Glomerular visceral epithelial cell (primary cell): Measurements from ENCODE around the gene VPS52.
A peak's percentile ranks its signal among the peaks of the same experiment; 100 is the strongest.

Source experiments
- DNase-seq: peaks from one replicate; pipeline ENCODE4 v3.0.0-alpha.2; 2016; ENCODE audit errors: extremely low spot score

VPS52 gene

DNA sequence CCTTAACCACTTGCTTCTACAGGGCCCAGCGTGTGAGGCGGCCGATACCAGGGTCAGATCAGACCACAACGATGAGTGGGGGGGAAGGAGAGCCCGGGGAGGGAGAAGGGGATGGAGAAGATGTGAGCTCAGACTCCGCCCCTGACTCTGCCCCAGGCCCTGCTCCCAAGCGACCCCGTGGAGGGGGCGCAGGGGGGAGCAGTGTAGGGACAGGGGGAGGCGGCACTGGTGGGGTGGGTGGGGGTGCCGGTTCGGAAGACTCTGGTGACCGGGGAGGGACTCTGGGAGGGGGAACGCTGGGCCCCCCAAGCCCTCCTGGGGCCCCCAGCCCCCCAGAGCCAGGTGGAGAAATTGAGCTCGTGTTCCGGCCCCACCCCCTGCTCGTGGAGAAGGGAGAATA, 60.5 kb downstream of the VPS52 start:
- no peak for DNase-seq

DNA sequence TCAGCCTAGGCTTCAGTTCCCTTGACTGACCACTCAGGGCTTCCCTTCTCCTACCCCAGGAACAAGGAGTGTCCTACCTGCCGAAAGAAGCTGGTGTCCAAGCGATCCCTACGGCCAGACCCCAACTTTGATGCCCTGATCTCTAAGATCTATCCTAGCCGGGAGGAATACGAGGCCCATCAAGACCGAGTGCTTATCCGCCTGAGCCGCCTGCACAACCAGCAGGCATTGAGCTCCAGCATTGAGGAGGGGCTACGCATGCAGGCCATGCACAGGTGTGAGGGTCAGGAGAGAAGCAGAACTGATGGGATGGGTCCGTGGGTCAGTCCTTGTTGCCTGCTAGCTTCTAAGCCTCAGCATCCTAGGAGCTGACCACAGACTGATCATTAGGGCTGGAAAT, 61.8 kb downstream of the VPS52 start:
- DNase-seq = no peak

DNA sequence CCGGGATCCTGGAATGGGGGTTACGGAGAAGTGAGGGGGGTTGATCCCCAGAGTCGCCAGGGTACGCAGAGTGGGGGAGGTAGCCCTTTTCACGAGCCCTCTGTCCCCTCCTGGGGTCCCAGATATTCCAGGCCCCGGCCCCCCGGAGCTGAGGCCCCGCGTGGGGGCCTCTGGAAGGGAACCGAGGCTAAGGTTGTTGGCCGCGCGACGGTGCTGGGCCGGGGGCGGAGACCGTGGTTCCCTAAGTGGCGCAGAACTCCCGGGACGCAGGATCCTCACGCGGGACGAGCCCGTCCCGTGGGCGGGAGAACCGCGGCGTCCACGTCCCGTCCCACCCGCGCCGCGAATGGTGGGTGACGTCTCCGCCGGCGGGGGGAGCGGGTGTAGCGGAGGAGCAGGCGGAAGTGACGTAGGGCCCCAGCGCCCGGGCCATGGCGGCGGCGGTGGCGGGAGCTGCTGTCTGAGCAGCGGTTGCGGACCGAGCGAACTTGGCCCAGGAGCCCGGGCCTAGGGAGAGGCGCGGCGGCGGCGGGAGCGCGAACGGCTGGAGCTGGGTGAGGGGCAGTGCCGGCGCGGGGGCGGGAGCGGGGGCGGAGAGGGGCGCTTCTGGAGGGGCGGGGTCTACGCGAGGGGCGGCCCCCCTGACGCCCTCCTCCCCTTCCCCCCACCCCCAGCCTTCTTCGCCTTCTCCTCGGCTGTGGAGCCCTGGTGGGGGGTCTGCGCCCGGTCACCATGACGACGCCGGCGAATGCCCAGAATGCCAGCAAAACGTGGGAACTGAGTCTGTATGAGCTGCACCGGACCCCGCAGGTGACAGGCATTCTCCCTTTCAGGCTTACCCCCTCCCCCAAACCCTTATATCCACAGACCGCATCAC, 63.3 kb downstream of the VPS52 start, which contains the start of gene RING1:
RING1 (plus strand) TSS at position 410 of the 877 bp plus-strand sequence; CDS start at position 733, 323 bp downstream.
- DNase-seq = peak; percentile 75

DNA sequence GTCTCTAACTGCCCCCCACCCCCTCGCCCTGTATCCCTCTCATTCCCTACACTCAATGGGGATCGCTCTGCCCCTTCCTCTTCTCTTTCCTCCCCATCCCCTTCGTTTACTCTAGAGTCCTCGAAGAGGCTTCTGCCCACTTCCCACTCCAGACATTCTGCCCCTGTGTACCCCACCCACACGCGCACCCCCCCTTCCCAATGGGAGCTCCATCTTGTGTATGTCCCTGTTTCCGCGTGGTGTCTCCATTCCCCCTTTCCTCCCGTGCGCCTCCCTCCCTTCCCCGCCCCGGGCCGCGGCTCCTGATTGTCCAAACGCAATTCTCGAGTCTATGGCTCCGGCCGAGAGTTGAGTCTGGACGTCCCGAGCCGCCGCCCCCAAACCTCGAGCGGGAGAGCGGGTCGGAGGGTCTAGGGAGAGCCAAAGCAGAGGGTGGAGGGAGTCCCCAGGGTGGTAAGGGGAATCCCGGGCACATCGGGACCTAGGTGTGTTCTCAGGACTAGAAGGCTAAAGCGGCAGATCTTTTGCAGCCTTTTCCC, 64.1 kb downstream of the VPS52 start:
- peak; percentile 42 for DNase-seq

DNA sequence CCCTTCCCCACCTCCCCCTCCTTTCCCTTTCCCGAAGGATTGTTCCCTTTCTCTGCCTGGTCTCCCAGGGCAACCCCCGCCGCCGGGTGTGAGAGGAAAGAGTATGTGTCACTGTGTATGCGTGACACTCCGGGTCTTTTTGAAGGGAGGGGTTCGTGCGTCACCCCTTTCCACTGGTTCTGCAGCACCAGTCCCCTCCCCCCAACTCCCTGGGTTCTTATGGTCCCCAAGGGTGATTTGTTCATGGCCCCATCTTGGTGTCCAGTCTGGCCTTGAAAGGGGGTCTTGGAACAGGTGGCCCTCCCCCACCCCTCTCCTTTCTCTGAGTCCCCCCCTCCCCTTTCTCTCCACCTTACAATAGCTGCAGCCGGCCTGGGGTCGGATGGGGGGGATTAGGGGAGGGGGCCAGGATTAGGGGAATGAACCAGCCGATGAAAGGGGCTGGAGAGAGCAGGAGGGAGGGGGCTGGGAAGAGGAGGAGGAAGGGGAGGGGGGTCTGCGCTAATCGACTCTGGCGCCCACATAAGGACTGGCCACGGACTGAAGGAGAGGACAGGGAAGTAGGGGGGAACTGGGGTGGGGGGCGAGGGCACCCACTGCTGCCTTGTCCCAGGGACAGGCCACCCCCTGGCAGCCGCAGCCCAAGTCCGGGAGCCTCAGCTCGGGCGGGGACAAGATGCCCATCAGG, 64.7 kb downstream of the VPS52 start:
- DNase-seq = peak; percentile 76

DNA sequence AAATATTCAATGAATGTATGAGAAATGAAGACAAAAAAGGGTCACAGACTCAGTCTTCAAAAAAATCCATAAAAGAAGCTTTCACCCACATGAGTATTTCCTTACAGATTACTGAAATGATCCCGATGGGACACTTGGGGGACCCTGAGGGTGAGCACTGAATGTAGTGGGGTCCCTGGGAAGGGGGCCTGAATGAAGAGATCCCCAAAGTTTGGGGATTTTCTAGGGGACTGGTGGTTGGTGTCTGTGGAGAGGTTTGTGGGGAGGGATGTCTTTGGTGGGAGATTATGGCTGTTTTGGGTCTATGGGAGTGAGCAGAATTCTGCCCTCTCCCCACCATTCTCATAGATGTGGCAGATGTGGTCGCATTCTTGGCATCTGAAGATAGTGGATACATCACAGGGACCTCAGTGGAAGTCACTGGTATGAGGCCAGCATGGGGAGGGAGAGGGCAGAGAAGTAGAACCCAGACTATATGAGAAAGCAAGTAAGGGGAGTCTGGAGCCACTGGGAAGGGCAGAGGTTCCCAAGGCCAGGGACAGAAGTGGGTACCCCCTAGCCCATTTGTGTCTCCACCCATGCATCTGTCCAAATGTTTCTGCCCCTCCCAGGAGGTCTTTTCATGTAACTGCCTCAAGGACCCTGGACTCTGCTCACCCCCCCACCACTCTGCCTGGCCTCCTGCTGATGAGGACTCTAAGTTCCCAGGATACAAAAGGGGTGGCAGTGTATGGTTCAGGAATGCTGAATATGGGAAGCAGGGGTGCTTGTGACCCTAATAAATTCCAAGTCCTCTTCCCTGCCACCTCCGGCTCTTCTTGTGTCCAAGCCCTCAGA, 65.4 kb downstream of the VPS52 start:
- DNase-seq = peak; percentile 54

DNA sequence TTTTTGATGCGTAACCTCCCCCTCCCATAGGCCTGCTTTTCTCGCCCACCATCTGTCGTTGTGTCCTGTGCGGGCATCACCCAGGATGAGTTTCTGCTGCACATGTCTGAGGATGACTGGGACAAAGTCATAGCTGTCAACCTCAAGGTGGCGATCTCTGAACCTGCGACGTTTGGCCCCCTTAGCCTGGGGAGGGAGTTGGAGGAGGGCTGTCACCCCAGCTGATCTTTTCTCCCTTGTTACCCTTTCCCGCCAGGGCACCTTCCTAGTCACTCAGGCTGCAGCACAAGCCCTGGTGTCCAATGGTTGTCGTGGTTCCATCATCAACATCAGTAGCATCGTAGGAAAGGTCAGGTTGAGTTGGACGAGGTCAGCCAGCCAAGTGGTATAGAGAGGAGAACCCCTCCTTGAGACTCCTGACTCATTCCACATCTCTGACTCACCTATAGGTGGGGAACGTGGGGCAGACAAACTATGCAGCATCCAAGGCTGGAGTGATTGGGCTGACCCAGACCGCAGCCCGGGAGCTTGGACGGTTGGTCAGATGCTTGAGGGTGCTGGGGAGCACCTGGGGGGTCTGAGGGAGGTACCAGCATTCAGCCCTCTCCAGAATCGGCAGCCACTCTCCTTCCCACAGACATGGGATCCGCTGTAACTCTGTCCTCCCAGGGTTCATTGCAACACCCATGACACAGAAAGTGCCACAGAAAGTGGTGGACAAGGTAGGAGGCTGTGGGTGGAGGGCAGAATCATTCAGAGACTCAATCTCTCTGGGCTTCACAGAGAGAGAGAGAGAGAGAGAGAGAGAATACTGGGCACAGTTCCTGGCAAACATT, 66.3 kb downstream of the VPS52 start:
- peak; percentile 97 for DNase-seq

DNA sequence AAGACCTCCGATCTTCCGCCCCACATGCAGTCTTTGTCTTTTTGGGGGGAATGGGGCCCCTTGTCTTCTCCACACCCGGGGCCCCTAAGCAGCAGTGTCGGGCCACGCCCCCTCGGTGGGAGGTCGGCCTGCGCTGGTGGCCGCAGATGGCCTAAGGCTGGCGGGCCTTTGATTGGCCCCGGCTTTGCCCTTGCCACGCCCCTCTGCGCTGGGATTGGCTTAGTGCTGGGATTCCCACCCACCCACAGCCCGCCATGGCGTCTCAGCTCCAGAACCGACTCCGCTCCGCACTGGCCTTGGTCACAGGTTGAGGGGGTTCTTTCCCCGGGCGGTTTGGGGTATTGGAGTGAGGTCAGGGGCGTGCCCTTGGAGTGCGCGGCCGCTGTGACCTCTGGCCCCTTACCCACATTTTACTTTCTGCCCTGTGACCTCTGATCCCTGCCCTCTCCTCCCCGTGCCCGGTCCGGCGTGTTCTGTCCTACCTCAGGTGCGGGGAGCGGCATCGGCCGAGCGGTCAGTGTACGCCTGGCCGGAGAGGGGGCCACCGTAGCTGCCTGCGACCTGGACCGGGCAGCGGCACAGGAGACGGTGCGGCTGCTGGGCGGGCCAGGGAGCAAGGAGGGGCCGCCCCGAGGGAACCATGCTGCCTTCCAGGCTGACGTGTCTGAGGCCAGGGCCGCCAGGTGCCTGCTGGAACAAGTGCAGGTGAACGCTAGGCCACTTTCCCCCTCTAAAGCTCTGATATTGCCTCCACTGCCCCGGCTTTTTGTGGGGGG, 67.1 kb downstream of the VPS52 start, which contains the start of gene HSD17B8:
HSD17B8 (plus strand) TSS at position 241 of the 776 bp plus-strand sequence; CDS start at position 255, 14 bp downstream.
- peak; percentile 91 for DNase-seq

DNA sequence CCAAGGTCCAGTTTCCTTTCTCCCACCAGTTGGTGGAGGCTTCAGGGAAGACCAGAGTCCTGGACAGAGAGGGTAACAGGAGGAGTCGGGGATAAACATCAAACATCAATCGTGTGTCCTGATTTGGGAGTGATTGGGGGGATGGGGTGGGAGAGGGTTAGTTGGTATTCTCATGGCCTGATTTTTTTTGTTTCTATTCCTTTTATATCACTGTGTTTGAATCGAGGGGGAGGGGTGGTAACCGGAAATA, 67.6 kb downstream of the VPS52 start:
- no peak for DNase-seq

DNA sequence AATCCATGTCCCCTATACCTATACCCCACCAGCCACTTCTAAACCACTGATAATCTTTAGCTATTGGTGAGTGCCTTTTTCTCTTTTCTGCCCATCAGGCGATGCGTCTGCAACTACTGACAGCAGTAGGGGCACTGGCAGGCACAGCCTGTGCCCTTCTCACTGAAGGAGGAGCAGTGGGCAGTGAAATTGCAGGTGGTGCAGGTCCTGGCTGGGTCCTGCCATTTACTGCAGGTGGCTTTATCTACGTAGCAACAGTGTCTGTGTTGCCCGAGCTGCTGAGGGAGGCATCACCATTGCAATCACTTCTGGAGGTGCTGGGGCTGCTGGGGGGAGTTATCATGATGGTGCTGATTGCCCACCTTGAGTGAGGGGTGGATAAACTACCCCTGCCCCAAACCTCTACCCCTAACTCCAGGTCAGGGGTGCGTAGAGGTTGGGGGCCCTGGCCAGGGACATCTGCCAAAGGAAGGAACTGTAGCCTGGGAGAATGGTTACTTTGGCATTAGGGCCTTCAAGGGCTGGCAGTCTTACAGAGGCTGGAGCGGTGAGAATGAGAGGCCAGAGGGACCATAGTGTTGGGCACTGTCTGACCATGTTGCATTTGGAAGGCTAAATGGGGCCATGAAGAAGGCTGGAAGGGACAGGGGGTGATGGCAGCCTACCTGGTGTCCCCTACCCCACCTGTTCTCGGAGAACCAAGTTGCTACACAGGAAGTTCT, 68.1 kb downstream of the VPS52 start:
- no peak for DNase-seq

DNA sequence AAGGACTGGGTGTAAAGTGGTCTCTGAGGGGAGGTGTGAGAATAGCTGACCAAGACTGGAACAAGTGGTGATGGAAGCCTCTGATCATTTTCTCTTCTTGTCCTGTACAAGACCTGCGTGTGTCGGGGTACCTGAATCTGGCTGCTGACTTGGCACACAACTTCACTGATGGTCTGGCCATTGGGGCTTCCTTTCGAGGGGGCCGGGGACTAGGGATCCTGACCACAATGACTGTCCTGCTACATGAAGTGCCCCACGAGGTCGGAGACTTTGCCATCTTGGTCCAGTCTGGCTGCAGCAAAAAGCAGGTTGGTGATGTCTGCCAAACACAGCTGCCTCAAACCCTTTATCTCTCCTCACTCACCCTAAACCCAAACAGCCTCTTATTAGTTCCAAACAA, 68.9 kb downstream of the VPS52 start:
- DNase-seq = no peak

DNA sequence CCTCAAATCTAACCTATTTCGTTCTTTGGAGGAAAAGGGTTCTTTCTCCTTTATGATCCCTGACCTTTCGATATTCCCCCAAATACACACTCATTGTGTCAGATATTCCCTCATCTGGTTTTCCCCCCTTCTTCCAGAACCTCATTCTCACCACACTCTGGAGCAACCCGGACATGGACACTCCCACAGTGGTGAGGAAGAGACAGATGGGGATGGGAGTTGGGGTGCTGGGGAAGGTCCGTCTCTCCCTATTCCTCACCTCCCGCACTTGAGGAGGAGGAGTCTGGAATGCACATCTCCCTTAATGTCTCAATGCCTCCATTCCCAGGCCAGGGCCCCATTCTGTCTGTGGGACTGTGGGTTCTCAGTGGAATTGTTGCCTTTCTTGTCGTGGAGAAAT, 69.7 kb downstream of the VPS52 start:
- DNase-seq = no peak

DNA sequence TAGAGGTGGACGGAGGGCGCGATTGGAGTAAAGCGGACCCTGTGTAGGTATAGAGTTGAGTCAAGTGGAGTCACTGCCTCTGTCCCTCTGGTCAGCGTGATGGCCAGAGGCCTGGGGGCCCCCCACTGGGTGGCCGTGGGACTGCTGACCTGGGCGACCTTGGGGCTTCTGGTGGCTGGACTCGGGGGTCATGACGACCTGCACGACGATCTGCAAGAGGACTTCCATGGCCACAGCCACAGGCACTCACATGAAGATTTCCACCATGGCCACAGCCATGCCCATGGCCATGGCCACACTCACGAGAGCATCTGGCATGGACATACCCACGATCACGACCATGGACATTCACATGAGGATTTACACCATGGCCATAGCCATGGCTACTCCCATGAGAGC, 70.5 kb downstream of the VPS52 start:
- no peak for DNase-seq
